Glomerular visceral epithelial cell (primary cell): ENCODE measurements around the gene LDHA.

Source experiments
- DNase-seq: peaks from one replicate; pipeline ENCODE4 v3.0.0-alpha.2; 2016; ENCODE audit errors: extremely low spot score

Gene LDHA

GRCh38 chr11:18394275-18394927 is at the start of gene LDHA:
Gene LDHA, plus strand, starts transcription at chr11:18394563. Its CDS starts 2,280 bp downstream, at chr11:18396843.
- peak; percentile 99 for DNase-seq

- DNase-seq: no peak
These were observed 46.8 kb upstream of the LDHA start for GRCh38 chr11:18347471-18348125.

- DNase-seq: no peak
These were observed 41.8 kb upstream of the LDHA start for GRCh38 chr11:18352581-18352980.

GRCh38 chr11:18358646-18359045 is 35.7 kb upstream of the LDHA start:
- DNase-seq: no peak

GRCh38 chr11:18361154-18361553 is 33.2 kb upstream of the LDHA start:
- DNase-seq: no peak

GRCh38 chr11:18364495-18365073 is 29.8 kb upstream of the LDHA start:
- no peak for DNase-seq

GRCh38 chr11:18365741-18366140 is 28.6 kb upstream of the LDHA start:
- DNase-seq: no peak

- no peak for DNase-seq
These were observed 28.1 kb upstream of the LDHA start for GRCh38 chr11:18366286-18366685.

GRCh38 chr11:18367431-18367830 is 26.9 kb upstream of the LDHA start:
- no peak for DNase-seq

- DNase-seq: no peak
These were observed 26.1 kb upstream of the LDHA start for GRCh38 chr11:18368221-18368620.

- no peak for DNase-seq
These were observed 25.0 kb upstream of the LDHA start for GRCh38 chr11:18369398-18369797.

- DNase-seq: no peak
These were observed 23.1 kb upstream of the LDHA start for GRCh38 chr11:18371279-18371678.

GRCh38 chr11:18372201-18372600 is 22.2 kb upstream of the LDHA start:
- DNase-seq: no peak

- no peak for DNase-seq
These were observed 19.4 kb upstream of the LDHA start for GRCh38 chr11:18374956-18375355.

- no peak for DNase-seq
These were observed 18.4 kb upstream of the LDHA start for GRCh38 chr11:18375941-18376340.

- DNase-seq: no peak
These were observed 15.2 kb upstream of the LDHA start for GRCh38 chr11:18379201-18379600.

- DNase-seq: peak; percentile 96
These were observed 10.8 kb upstream of the LDHA start for GRCh38 chr11:18383388-18384156.

- peak; percentile 89 for DNase-seq
These were observed 10.2 kb upstream of the LDHA start for GRCh38 chr11:18384157-18384641.

- no peak for DNase-seq
These were observed 4.3 kb upstream of the LDHA start for GRCh38 chr11:18390088-18390487.

GRCh38 chr11:18392434-18393321 is 1.7 kb upstream of the LDHA start:
- no peak for DNase-seq

- DNase-seq: no peak
These were observed 635 bp upstream of the LDHA start for GRCh38 chr11:18393581-18394274.
